ENCODE data around the gene EFNA3. TPM values are rescaled to one million over a fixed set of nuclear protein-coding genes. Genes with fewer than 3 reads are reported as not detected.

The EFNA3 gene
- total RNA-seq, 4 donors from 2014 or later = 0.84 to 1.8 (median 1.6) TPM; not detected in 1

GRCh38 chr1:155083865-155084721 lies 5.5 kb downstream of the EFNA3 start:
- DNase-seq (ENCODE audit: low spot score) (no peak), ATAC-seq (ENCODE audit: low FRiP score) (no peak)
- no peak for TF ChIP-seq CTCF (IDR thresholded peaks at IDR 0.05)

- TF ChIP-seq CTCF (IDR thresholded peaks at IDR 0.05) = peak in 2 of 3 donors; percentile 43 to 96
- ATAC-seq (ENCODE audit: low FRiP score) (peak; percentile 83), DNase-seq (ENCODE audit: low spot score) (peak; percentile 86)
Measured at GRCh38 chr1:155084722-155085503, 6.3 kb downstream of the EFNA3 start.

GRCh38 chr1:155085504-155086127 lies 7.0 kb downstream of the EFNA3 start:
- TF ChIP-seq CTCF (IDR thresholded peaks at IDR 0.05) = no peak
- ATAC-seq (ENCODE audit: low FRiP score) = peak; percentile 64
- peak; percentile 67 for DNase-seq (ENCODE audit: low spot score)

- DNase-seq (ENCODE audit: low spot score) (peak; percentile 75), ATAC-seq (ENCODE audit: low FRiP score) (no peak)
- peak in 2 of 3 donors; percentile 81 to 88 for TF ChIP-seq CTCF (IDR thresholded peaks at IDR 0.05)
Measured at GRCh38 chr1:155086128-155086741, 7.6 kb downstream of the EFNA3 start.

GRCh38 chr1:155086856-155087535 lies 8.4 kb downstream of the EFNA3 start:
- no peak for TF ChIP-seq CTCF (IDR thresholded peaks at IDR 0.05)
- ATAC-seq (ENCODE audit: low FRiP score) (no peak), DNase-seq (ENCODE audit: low spot score) (no peak)
